Astrocyte (in vitro differentiated cells and primary cell): ENCODE results near the gene RAB8A.

Source experiments
- EZH2 ChIP-seq: IDR thresholded peaks from 2 replicates; pipeline ENCODE4 v1.6.1; 2012; ENCODE audit warnings: mild to moderate bottlenecking, low read length, inconsistent platforms; ENCODE audit not compliant: insufficient read depth
- TF ChIP-seq, protein P1 (sequence below): IDR thresholded peaks from 2 replicates; pipeline ENCODE4 v1.5.1; 2011; ENCODE audit warnings: low read depth, mild to moderate bottlenecking, inconsistent platforms, low read length, moderate library complexity; ENCODE audit not compliant: insufficient read depth

DNA sequence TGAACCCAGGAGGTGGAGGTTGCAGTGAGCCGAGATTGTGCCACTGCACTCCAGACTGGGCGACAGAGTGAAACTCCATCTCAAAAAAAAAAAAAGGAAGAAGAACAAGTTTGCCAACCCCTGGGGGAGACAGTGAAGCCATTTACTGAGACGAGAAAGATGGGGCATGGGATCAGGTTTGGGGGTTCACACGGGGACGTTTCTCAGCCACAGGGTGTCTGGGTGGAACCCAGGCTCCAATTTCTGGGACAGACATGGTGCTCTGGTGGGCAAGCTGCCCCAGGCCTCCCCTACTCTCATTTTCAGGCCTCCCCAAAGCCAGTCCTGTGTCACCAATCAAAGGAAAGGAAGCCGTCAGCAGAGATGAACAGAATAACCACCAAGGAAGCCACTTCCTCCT is 45.2 kb downstream of the RAB8A start:
- TF ChIP-seq, protein P1, sequence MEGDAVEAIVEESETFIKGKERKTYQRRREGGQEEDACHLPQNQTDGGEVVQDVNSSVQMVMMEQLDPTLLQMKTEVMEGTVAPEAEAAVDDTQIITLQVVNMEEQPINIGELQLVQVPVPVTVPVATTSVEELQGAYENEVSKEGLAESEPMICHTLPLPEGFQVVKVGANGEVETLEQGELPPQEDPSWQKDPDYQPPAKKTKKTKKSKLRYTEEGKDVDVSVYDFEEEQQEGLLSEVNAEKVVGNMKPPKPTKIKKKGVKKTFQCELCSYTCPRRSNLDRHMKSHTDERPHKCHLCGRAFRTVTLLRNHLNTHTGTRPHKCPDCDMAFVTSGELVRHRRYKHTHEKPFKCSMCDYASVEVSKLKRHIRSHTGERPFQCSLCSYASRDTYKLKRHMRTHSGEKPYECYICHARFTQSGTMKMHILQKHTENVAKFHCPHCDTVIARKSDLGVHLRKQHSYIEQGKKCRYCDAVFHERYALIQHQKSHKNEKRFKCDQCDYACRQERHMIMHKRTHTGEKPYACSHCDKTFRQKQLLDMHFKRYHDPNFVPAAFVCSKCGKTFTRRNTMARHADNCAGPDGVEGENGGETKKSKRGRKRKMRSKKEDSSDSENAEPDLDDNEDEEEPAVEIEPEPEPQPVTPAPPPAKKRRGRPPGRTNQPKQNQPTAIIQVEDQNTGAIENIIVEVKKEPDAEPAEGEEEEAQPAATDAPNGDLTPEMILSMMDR = no peak
- TF ChIP-seq EZH2 = no peak
